Activated gamma-delta T cell (primary cell): Measurements from ENCODE around the gene RFC2.

ENCODE experiments used
- DNase-seq: peaks from one replicate; lab custom pipeline; 2025; lab: John Stamatoyannopoulos, UW

Gene RFC2

GRCh38 chr7:74190259-74190658 lies 63.9 kb downstream of the RFC2 start:
- DNase-seq: no peak

- no peak for DNase-seq
Observed at GRCh38 chr7:74187915-74188675, 66.1 kb downstream of the RFC2 start.

- DNase-seq: no peak
Observed at GRCh38 chr7:74185636-74186035, 68.6 kb downstream of the RFC2 start.

GRCh38 chr7:74185016-74185415 lies 69.2 kb downstream of the RFC2 start:
- no peak for DNase-seq

GRCh38 chr7:74183653-74184450 lies 70.3 kb downstream of the RFC2 start:
- DNase-seq: no peak

GRCh38 chr7:74183142-74183541 lies 71.1 kb downstream of the RFC2 start:
- no peak for DNase-seq

- no peak for DNase-seq
Observed at GRCh38 chr7:74182453-74183090, 71.6 kb downstream of the RFC2 start.

- no peak for DNase-seq
Observed at GRCh38 chr7:74181821-74182220, 72.4 kb downstream of the RFC2 start.
